Measurements from ENCODE around the gene MYO5A.

MYO5A gene

DNA sequence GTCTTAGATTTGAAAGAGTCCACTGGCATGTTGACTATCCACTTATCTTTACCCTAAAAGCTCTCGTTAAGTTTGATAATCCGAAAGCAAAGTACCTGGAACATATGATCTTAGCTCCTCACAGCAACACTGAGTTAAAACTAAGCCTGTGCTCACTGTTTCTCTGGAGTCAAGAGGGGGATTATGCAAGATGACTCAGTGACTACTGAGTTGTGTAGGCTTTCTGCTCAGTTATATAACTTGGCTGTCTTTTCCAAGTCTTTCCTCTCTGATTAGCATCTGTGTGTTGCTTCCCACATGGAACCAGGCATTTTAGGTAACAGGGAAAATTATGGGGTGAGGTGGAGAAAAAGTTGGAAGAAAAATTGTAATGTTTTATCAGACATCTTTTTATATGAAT is 201.9 kb downstream of the MYO5A start:
- no peak overlapping the region for H3K4me3 ChIP-seq (ENCODE audit: low read length, poor library complexity, severe bottlenecking)
- H3K27me3 ChIP-seq (ENCODE audit: insufficient read depth, low read length, poor library complexity, severe bottlenecking) = no peaks in the 10 kb centered on the region
- no peak overlapping the region for H2AFZ ChIP-seq (ENCODE audit: low read length)
- peaks cover 32% of the 10 kb centered on the region; the same call in 1 of the 2 replicates for H3K36me3 ChIP-seq (ENCODE audit: insufficient read depth, low read length)
- no peaks in the 10 kb centered on the region for H3K9me2 ChIP-seq (replicated peaks; ENCODE audit: low read depth, low read length)
- no peak overlapping the region for H3K4me2 ChIP-seq (ENCODE audit: low read depth, low read length, poor library complexity, severe bottlenecking)
- no peaks in the 10 kb centered on the region for H3F3A ChIP-seq (ENCODE audit: low read depth)
- no peak for TF ChIP-seq EZH2phosphoT487 (IDR thresholded peaks at IDR 0.05; ENCODE audit: borderline replicate concordance)
- TF ChIP-seq, protein P1, sequence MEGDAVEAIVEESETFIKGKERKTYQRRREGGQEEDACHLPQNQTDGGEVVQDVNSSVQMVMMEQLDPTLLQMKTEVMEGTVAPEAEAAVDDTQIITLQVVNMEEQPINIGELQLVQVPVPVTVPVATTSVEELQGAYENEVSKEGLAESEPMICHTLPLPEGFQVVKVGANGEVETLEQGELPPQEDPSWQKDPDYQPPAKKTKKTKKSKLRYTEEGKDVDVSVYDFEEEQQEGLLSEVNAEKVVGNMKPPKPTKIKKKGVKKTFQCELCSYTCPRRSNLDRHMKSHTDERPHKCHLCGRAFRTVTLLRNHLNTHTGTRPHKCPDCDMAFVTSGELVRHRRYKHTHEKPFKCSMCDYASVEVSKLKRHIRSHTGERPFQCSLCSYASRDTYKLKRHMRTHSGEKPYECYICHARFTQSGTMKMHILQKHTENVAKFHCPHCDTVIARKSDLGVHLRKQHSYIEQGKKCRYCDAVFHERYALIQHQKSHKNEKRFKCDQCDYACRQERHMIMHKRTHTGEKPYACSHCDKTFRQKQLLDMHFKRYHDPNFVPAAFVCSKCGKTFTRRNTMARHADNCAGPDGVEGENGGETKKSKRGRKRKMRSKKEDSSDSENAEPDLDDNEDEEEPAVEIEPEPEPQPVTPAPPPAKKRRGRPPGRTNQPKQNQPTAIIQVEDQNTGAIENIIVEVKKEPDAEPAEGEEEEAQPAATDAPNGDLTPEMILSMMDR (conservative IDR thresholded peaks at IDR 0.05; ENCODE audit: low read length) = no peak
- no peaks in the 10 kb centered on the region for H3K79me2 ChIP-seq (ENCODE audit: insufficient read depth, low read length)
- H3K9me3 ChIP-seq (ENCODE audit: insufficient read depth, low read depth, low read length) = no peaks in the 10 kb centered on the region
- H3K9ac ChIP-seq (ENCODE audit: low read depth, low read length, poor library complexity, severe bottlenecking) = no peak overlapping the region
- no peaks in the 10 kb centered on the region for H4K20me1 ChIP-seq (ENCODE audit: insufficient read depth, low read length, poor library complexity, severe bottlenecking)
- peaks cover 3% of the 10 kb centered on the region for H3K4me1 ChIP-seq (ENCODE audit: insufficient read depth, low read length, poor library complexity, severe bottlenecking)

DNA sequence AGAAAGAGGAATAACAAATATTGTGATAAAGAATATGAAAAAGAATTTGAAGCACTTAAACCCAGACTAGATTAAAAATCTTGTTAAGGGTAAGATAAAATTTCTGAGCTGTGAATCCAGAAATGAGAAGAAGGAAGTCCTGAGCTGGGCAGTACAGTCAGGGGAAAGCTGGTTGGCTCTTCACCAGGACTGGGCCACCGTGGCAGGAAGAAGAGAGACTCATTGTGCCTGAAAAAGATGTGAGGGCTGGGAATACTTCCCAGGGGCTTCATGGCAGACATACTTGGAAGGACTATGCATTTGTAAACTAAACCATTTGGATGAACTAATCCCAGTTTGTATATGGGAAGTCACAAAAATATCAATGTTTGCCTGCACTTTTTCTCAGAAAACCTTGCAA is 204.6 kb downstream of the MYO5A start:
- Histone ChIP-seq H3K4me2 (ENCODE audit: low read depth, low read length, poor library complexity, severe bottlenecking) (no peak overlapping the region), H3K79me2 (ENCODE audit: insufficient read depth, low read length) (no peaks in the 10 kb centered on the region), H4K20me1 (ENCODE audit: insufficient read depth, low read length, poor library complexity, severe bottlenecking) (no peaks in the 10 kb centered on the region), H3K4me1 (ENCODE audit: insufficient read depth, low read length, poor library complexity, severe bottlenecking) (no peaks in the 10 kb centered on the region), H3K9ac (ENCODE audit: low read depth, low read length, poor library complexity, severe bottlenecking) (no peak overlapping the region), H3K27me3 (ENCODE audit: insufficient read depth, low read length, poor library complexity, severe bottlenecking) (no peaks in the 10 kb centered on the region), H3K9me2 (replicated peaks; ENCODE audit: low read depth, low read length) (no peaks in the 10 kb centered on the region), H3K9me3 (ENCODE audit: insufficient read depth, low read depth, low read length) (no peaks in the 10 kb centered on the region), H3F3A (ENCODE audit: low read depth) (no peaks in the 10 kb centered on the region), H3K36me3 (ENCODE audit: insufficient read depth, low read length) (peaks cover 42% of the 10 kb centered on the region; the same call in 1 of the 2 replicates), H2AFZ (ENCODE audit: low read length) (no peak overlapping the region), H3K4me3 (ENCODE audit: low read length, poor library complexity, severe bottlenecking) (no peak overlapping the region)
- TF ChIP-seq, protein P1 (conservative IDR thresholded peaks at IDR 0.05; ENCODE audit: low read length) = no peak
- TF ChIP-seq EZH2phosphoT487 (IDR thresholded peaks at IDR 0.05; ENCODE audit: borderline replicate concordance) = no peak

DNA sequence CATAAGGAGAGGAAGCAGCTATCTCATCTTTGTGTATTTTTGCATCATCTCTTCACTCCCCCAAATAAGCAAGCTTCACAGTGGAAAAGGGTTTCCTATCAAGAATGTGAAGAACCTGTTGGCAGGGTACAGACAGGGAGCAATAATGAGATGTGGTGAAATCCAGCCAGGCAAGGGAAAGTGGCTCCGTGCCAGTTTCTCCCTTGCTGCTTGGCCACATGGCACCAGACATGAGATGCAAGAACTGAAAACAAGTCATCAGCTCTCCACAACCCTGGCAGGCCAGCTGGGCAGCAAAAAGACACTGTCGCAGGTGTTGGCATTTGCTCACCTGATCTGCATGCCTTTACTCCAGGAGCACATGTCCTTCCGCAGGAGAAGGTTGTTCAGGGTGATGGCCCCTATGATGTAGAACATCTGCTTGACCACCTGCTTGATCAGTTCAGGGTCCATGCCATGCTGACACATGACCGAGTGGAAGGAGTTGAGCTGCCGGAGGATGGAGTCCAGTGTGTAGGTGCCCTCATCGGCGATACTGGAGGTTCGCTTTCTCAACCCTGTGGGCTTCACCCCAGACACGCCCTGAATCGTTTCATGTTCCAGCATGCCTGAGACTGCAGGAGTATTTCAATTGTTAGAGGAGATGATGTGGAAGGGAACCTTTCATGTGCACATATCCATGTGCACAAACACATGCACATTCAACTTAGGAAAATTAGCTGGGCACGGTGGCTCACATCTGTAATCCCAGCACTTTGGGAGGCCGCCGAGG is 209.8 kb downstream of the MYO5A start:
- no peak overlapping the region for H3K9ac ChIP-seq (ENCODE audit: low read depth, low read length, poor library complexity, severe bottlenecking)
- no peaks in the 10 kb centered on the region for H3F3A ChIP-seq (ENCODE audit: low read depth)
- H4K20me1 ChIP-seq (ENCODE audit: insufficient read depth, low read length, poor library complexity, severe bottlenecking) = no peaks in the 10 kb centered on the region
- H3K9me2 ChIP-seq (replicated peaks; ENCODE audit: low read depth, low read length) = no peaks in the 10 kb centered on the region
- H3K4me3 ChIP-seq (ENCODE audit: low read length, poor library complexity, severe bottlenecking) = no peak overlapping the region
- no peak overlapping the region for H3K4me2 ChIP-seq (ENCODE audit: low read depth, low read length, poor library complexity, severe bottlenecking)
- no peaks in the 10 kb centered on the region for H3K4me1 ChIP-seq (ENCODE audit: insufficient read depth, low read length, poor library complexity, severe bottlenecking)
- H3K9me3 ChIP-seq (ENCODE audit: insufficient read depth, low read depth, low read length) = no peaks in the 10 kb centered on the region
- no peaks in the 10 kb centered on the region for H3K79me2 ChIP-seq (ENCODE audit: insufficient read depth, low read length)
- no peaks in the 10 kb centered on the region for H3K27me3 ChIP-seq (ENCODE audit: insufficient read depth, low read length, poor library complexity, severe bottlenecking)
- TF ChIP-seq, protein P1 (conservative IDR thresholded peaks at IDR 0.05; ENCODE audit: low read length) = no peak
- no peak for TF ChIP-seq EZH2phosphoT487 (IDR thresholded peaks at IDR 0.05; ENCODE audit: borderline replicate concordance)
- peaks cover 33% of the 10 kb centered on the region; the same call in 1 of the 2 replicates for H3K36me3 ChIP-seq (ENCODE audit: insufficient read depth, low read length)
- no peak overlapping the region for H2AFZ ChIP-seq (ENCODE audit: low read length)

Measured in Loucy (cell line).